GM12878 (cell line): Measurements from ENCODE around the gene NELL1. TPM values are rescaled to one million over a fixed set of nuclear protein-coding genes. Genes with fewer than 3 reads are reported as not detected.

Source experiments
- ATAC-seq: fragments of 200-7000 bp; cut with Tn5 transposase; 3 replicates; pipeline ENCODE4 v1.9.1; 2020; ENCODE audit warnings: mild to moderate bottlenecking, moderate library complexity
- BruUV-seq: library from RNA; stranded (reverse); fragments of 400-500 nt; replicated peaks from 2 replicates; lab custom pipeline; 2021; lab: Mats Ljungman, UMichigan
- CTCF ChIA-PET: fragments of 300-600 bp; sonication (Branson Sonifier 250); formaldehyde crosslinking; extraction: SDS; loops from one replicate; lab custom pipeline; 2021; ENCODE audit warnings: inconsistent platforms; lab: Yijun Ruan, JAX
- POLR2A ChIA-PET: fragments of 350-600 bp; formaldehyde crosslinking; extraction: SDS; loops from one replicate; lab custom pipeline; 2021; ENCODE audit warnings: inconsistent platforms; lab: Charles Lee
- RAD21 ChIA-PET: fragments of 300-600 bp; sonication (Branson Sonifier 250); formaldehyde crosslinking; loops from one replicate; lab custom pipeline; 2023; ENCODE audit warnings: antibody characterized with exemption; ENCODE audit not compliant: unreplicated experiment; lab: Charles Lee
- SMC1A ChIA-PET: fragments of 300-600 bp; sonication (Branson Sonifier 250); formaldehyde crosslinking; loops from one replicate; lab custom pipeline; 2023; ENCODE audit not compliant: unreplicated experiment, uncharacterized antibody; lab: Charles Lee
- DNase-seq: peaks from one replicate; pipeline ENCODE4 v3.0.0-alpha.2; 2011; ENCODE audit warnings: low read depth, low spot score
- FAIRE-seq: peaks from 3 replicates; lab custom pipeline; 2011; peaks lifted over from hg19 to GRCh38; lab: Jason Lieb, UNC
- H2AFZ ChIP-seq: 2 replicates; pipeline ENCODE4 v1.6.0; 2011; ENCODE audit warnings: low read depth, low read length, control low read depth; ENCODE audit not compliant: control insufficient read depth
- H3K27ac ChIP-seq: 2 replicates; pipeline ENCODE4 v1.5.1; 2011; ENCODE audit warnings: control low read depth; ENCODE audit not compliant: control insufficient read depth, insufficient read depth
- H3K27me3 ChIP-seq, 2 experiments: replicated peaks in 1 of 2; 2 replicates each; pipeline versions ENCODE4 v1.6.0 to v1.6.1; 2011; ENCODE audit warnings: low read length in 1 of 2; ENCODE audit not compliant: control insufficient read depth in 2 of 2, insufficient read depth in 2 of 2
- H3K36me3 ChIP-seq, 2 experiments: 2 replicates each; pipeline ENCODE4 v1.5.1; 2011; ENCODE audit warnings: low read length in 1 of 2; ENCODE audit not compliant: control insufficient read depth in 2 of 2, insufficient read depth in 2 of 2
- H3K4me1 ChIP-seq: 2 replicates; pipeline ENCODE4 v1.6.1; 2011; ENCODE audit warnings: mild to moderate bottlenecking, low read length, moderate library complexity, mixed read lengths; ENCODE audit not compliant: control insufficient read depth, insufficient read depth
- H3K4me2 ChIP-seq: 2 replicates; pipeline ENCODE4 v1.6.0; 2011; ENCODE audit warnings: control low read depth; ENCODE audit not compliant: control insufficient read depth, insufficient read depth
- H3K4me3 ChIP-seq: fragments of 200-600 bp; sonication (generic); 2 replicates; pipeline ENCODE4 v1.5.1; 2016
- H3K79me2 ChIP-seq: 2 replicates; pipeline ENCODE4 v1.6.0; 2011; ENCODE audit warnings: low read length; ENCODE audit not compliant: control insufficient read depth, insufficient read depth
- H3K9ac ChIP-seq: 2 replicates; pipeline ENCODE4 v1.8.0; 2011; ENCODE audit warnings: low read length, control low read depth, mixed read lengths; ENCODE audit not compliant: control insufficient read depth, insufficient read depth
- H3K9me3 ChIP-seq: replicated peaks from 3 replicates; pipeline ENCODE4 v1.5.1; 2011; ENCODE audit warnings: mild to moderate bottlenecking, low read length; ENCODE audit not compliant: control insufficient read depth, insufficient read depth
- H4K20me1 ChIP-seq: 2 replicates; pipeline ENCODE4 v1.6.0; 2011; ENCODE audit not compliant: control insufficient read depth, insufficient read depth
- CHD4 ChIP-seq: fragments of 200-600 bp; sonication (generic); IDR thresholded peaks from 2 replicates; pipeline ENCODE4 v1.6.1; 2016; ENCODE audit warnings: mild to moderate bottlenecking
- MYB ChIP-seq: fragments of 150-350 bp; IDR thresholded peaks from 2 replicates; pipeline ENCODE4 v1.6.1; 2014; ENCODE audit warnings: mild to moderate bottlenecking, low read depth, low read length, borderline replicate concordance
- NR2C1 ChIP-seq: fragments of 450-650 bp; IDR thresholded peaks from 2 replicates; pipeline ENCODE4 v1.6.1; 2017; ENCODE audit warnings: antibody characterized with exemption, mild to moderate bottlenecking, moderate library complexity
- PAX8 ChIP-seq: fragments of 450-650 bp; IDR thresholded peaks from 2 replicates; pipeline ENCODE4 v1.6.1; 2017; ENCODE audit warnings: mild to moderate bottlenecking, moderate library complexity
- RAD51 ChIP-seq: fragments of 450-650 bp; IDR thresholded peaks from 2 replicates; pipeline ENCODE4 v1.6.1; 2016; ENCODE audit warnings: moderate library complexity, mild to moderate bottlenecking, inconsistent platforms
- RB1 ChIP-seq: fragments of 450-650 bp; formaldehyde crosslinking; IDR thresholded peaks from 2 replicates; pipeline ENCODE4 v1.6.1; 2017; ENCODE audit warnings: mild to moderate bottlenecking, borderline replicate concordance
- STAT1 ChIP-seq: fragments of 450-650 bp; conservative IDR thresholded peaks from 2 replicates; pipeline ENCODE4 v1.6.1; 2014; ENCODE audit warnings: antibody characterized with exemption, mild to moderate bottlenecking
- WGBS: methylation state at CpG from one replicate; pipeline ENCODE4 v1.1.6; 2016; ENCODE audit warnings: low lambda C conversion rate; ENCODE audit not compliant: insufficient replicate concordance, insufficient coverage; ENCODE audit errors: missing lambda C conversion rate; 5-methylcytosine and 5-hydroxymethylcytosine counted together
- in situ Hi-C: fragments of 300-500 bp; cut with MboI; formaldehyde crosslinking; loops from 9 replicates; pipeline ENCODE4 v1.14.3; 2018; ENCODE audit warnings: mixed read lengths
- intact Hi-C: fragments of 100-400 bp; cut with micrococcal nuclease; formaldehyde crosslinking; loops from one replicate; pipeline ENCODE4 v1.14.2; 2022; ENCODE audit not compliant: unreplicated experiment
- polyA plus RNA-seq, 11 experiments: library from polyadenylated mRNA; depleted of rRNA in 4 of 11; unstranded in 6 of 11; stranded (reverse) in 5 of 11; fragments of >200 nt; fragmentation: Nextera tagmentation in 4 of 11; fragmentation: Illumina TruSeq in 1 of 11; extraction: Ambion mirVana in 4 of 11; extraction: Trizol in 1 of 11; gene quantifications; 1 replicate in 1 of 11; 2 replicates in 10 of 11; pipeline versions ENCODE4 v1.2.1 to v1.2.3, GENCODE V29; 2011 to 2016; ENCODE audit warnings: inconsistent platforms in 2 of 11, missing spikeins in 2 of 11, low read depth in 1 of 11
- total RNA-seq, 4 experiments: library from RNA; depleted of rRNA in 3 of 4; stranded (reverse); fragments of >200 nt in 3 of 4; fragmentation: Illumina TruSeq in 1 of 4; extraction: Trizol in 1 of 4; gene quantifications; 2 replicates each; pipeline versions ENCODE4 v1.2.1 to v1.2.3, GENCODE V29; 2013 to 2021
- TF ChIP-seq, protein P1 (sequence below): fragments of 450-650 bp; IDR thresholded peaks from 2 replicates; pipeline ENCODE4 v1.6.1; 2014; ENCODE audit warnings: mild to moderate bottlenecking

The NELL1 gene
- total and polyA plus RNA-seq, 10 of the 15 experiments (the other 5 are each of a cell fraction or from before 2014, with no cell fraction given): 0.02 to 0.12 TPM; not detected in 8

DNA sequence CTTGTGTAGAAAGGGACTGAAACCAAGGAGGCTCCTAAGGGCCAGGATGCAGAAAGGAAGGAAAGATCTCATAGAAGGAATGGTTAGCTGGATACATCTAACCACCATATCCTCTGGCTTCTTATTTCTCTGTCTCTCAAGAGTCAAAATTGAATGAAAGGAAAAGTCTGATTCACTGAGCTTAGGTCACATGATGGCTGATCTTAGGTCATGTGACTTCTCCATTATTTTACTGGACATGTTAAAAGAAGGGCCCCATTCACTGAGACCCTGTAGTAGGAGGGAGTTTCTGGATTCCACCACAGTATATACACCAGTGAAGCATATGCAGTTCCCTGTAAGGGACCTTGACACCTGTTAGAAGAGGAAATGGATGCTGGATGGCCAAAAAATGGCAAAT, 516.6 kb downstream of the NELL1 start:
- no peak overlapping the region for H2AFZ ChIP-seq
- no peaks in the 10 kb centered on the region for H3K79me2 ChIP-seq
- ChIA-PET SMC1A (no interaction called here), POLR2A (no interaction called here), CTCF (no interaction called here), RAD21 (no interaction called here)
- H3K4me2 ChIP-seq: no peak overlapping the region
- no peaks in the 10 kb centered on the region for H4K20me1 ChIP-seq
- no TSS peak for BruUV-seq
- no peak overlapping the region for H3K4me3 ChIP-seq
- intact Hi-C loops: loop anchor here (10.0 kb wide), 1 partner anchor 329 kb away; no protein-coding TSS in a partner anchor
- DNase-seq (no peak), FAIRE-seq (no peak), ATAC-seq (no peak)
- H3K27ac ChIP-seq: no peak overlapping the region
- H3K36me3 ChIP-seq: no peaks in the 10 kb centered on the region
- in situ Hi-C loops: no loop called here
- H3K9ac ChIP-seq: no peak overlapping the region
- TF ChIP-seq, protein P1, sequence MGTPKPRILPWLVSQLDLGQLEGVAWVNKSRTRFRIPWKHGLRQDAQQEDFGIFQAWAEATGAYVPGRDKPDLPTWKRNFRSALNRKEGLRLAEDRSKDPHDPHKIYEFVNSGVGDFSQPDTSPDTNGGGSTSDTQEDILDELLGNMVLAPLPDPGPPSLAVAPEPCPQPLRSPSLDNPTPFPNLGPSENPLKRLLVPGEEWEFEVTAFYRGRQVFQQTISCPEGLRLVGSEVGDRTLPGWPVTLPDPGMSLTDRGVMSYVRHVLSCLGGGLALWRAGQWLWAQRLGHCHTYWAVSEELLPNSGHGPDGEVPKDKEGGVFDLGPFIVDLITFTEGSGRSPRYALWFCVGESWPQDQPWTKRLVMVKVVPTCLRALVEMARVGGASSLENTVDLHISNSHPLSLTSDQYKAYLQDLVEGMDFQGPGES: no peak
- peak; percentile 44; the same call in 1 of the 2 replicates for TF ChIP-seq RAD51
- no peak for TF ChIP-seq NR2C1
- H3K4me1 ChIP-seq: no peaks in the 10 kb centered on the region
- H3K27me3 ChIP-seq: no peaks in the 10 kb centered on the region
- no peaks in the 10 kb centered on the region for H3K9me3 ChIP-seq

DNA sequence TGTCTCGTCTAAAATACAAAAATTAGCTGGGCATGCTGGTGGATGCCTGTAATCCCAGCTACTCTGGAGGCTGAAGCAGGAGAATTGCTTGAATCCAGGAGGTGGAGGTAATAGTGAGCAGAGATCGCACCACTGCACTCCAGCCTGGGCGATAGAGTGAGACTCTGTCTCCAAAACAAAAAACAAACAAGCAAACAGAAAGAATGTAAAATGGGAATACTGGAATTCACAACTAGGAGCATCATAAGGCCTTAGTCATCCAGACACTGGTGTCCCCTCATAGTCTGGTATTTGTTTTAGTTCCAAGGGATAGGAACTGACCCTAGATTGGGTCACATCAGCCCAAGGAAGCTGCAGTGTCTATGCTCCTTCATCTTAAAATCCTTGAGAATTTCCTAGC, 520.8 kb downstream of the NELL1 start:
- no peaks in the 10 kb centered on the region for H3K27me3 ChIP-seq
- H2AFZ ChIP-seq: no peak overlapping the region
- no peak for TF ChIP-seq RB1
- TF ChIP-seq PAX8: no peak
- no peak for TF ChIP-seq MYB
- no peak for TF ChIP-seq STAT1
- TF ChIP-seq CHD4: no peak
- ChIA-PET POLR2A (no interaction called here), SMC1A (no interaction called here), CTCF (no interaction called here), RAD21 (no interaction called here)
- no peaks in the 10 kb centered on the region for H3K79me2 ChIP-seq
- H3K9me3 ChIP-seq: no peaks in the 10 kb centered on the region
- WGBS: 14% methylated on average over 3 of the region's 3 CpGs
- H3K4me2 ChIP-seq: no peak overlapping the region
- H3K36me3 ChIP-seq: no peaks in the 10 kb centered on the region
- H3K27ac ChIP-seq: no peak overlapping the region
- no peak for FAIRE-seq
- H4K20me1 ChIP-seq: no peaks in the 10 kb centered on the region
- in situ Hi-C loops: no loop called here
- no peaks in the 10 kb centered on the region for H3K4me1 ChIP-seq
- intact Hi-C loops: no loop called here
- ATAC-seq: no peak
- no peak overlapping the region for H3K4me3 ChIP-seq
- BruUV-seq: no TSS peak
- DNase-seq: no peak
- no peak overlapping the region for H3K9ac ChIP-seq
